Measurements from ENCODE around the gene BRPF1. TPM values are rescaled to one million over a fixed set of nuclear protein-coding genes. Genes with fewer than 3 reads are reported as not detected.

The BRPF1 gene
- total and polyA plus RNA-seq, 2 experiments from 2014 or later, result 11.1 to 17.3 TPM

GRCh38 chr3:9792405-9793160 lies 61.0 kb downstream of the BRPF1 start, which contains the start of the genes ARPC4 and TADA3:
TSS of gene ARPC4 (plus strand) at chr3:9793082. CDS start at chr3:9793122, 40 bp downstream.
TSS of gene TADA3 (minus strand) at chr3:9792473. CDS start at chr3:9791466, 1,007 bp downstream.
- Histone ChIP-seq H3K27me3 (no peaks in the 10 kb centered on the region), H3K4me1 (ENCODE audit: low read depth) (peaks cover 13% of the 10 kb centered on the region), H3K36me3 (peaks cover 6% of the 10 kb centered on the region), H3K27ac (peak within 1 kb of the TSS; percentile 100), H3K9me3 (ENCODE audit: low read depth) (no peaks in the 10 kb centered on the region), H3K4me3 (peak within 1 kb of the TSS; percentile 87)
- TF ChIP-seq CTCF (IDR thresholded peaks at IDR 0.05; ENCODE audit: low read depth, low read length), result no peak
- peak; percentile 95 to 98 for DNase-seq (ENCODE audit: low read depth in 1 of 2, low spot score in 1 of 2)

- Histone ChIP-seq H3K27ac (peak overlapping the region; percentile 100), H3K36me3 (peaks cover 11% of the 10 kb centered on the region), H3K4me1 (ENCODE audit: low read depth) (peaks cover 13% of the 10 kb centered on the region), H3K27me3 (no peaks in the 10 kb centered on the region), H3K9me3 (ENCODE audit: low read depth) (no peaks in the 10 kb centered on the region), H3K4me3 (peak overlapping the region; percentile 87)
- peak; percentile 36 to 57 for DNase-seq (ENCODE audit: low read depth in 1 of 2, low spot score in 1 of 2)
- TF ChIP-seq CTCF (IDR thresholded peaks at IDR 0.05; ENCODE audit: low read depth, low read length), result no peak
Measured at GRCh38 chr3:9793161-9793781, 61.7 kb downstream of the BRPF1 start.

GRCh38 chr3:9794400-9794799 lies 62.9 kb downstream of the BRPF1 start:
- Histone ChIP-seq H3K36me3 (peaks cover 20% of the 10 kb centered on the region), H3K4me3 (no peak overlapping the region)
- TF ChIP-seq CTCF (IDR thresholded peaks at IDR 0.05; ENCODE audit: low read depth, low read length), result no peak

GRCh38 chr3:9795207-9795606 lies 63.7 kb downstream of the BRPF1 start:
- Histone ChIP-seq H3K27me3 (no peaks in the 10 kb centered on the region), H3K4me1 (ENCODE audit: low read depth) (peaks cover 13% of the 10 kb centered on the region), H3K36me3 (peaks cover 28% of the 10 kb centered on the region), H3K9me3 (ENCODE audit: low read depth) (no peaks in the 10 kb centered on the region), H3K4me3 (no peak overlapping the region), H3K27ac (no peak overlapping the region)
- TF ChIP-seq CTCF (IDR thresholded peaks at IDR 0.05; ENCODE audit: low read depth, low read length), result no peak
- no peak for DNase-seq (ENCODE audit: low read depth in 1 of 2, low spot score in 1 of 2)

More at GRCh38 chr3:9794400-9794799, 62.9 kb downstream of the BRPF1 start:
- no peaks in the 10 kb centered on the region for H3K27me3 ChIP-seq
- H3K9me3 ChIP-seq (ENCODE audit: low read depth), result no peaks in the 10 kb centered on the region
- peak overlapping the region; percentile 100 for H3K27ac ChIP-seq
- no peak for DNase-seq (ENCODE audit: low read depth in 1 of 2, low spot score in 1 of 2)
- peaks cover 13% of the 10 kb centered on the region for H3K4me1 ChIP-seq (ENCODE audit: low read depth)

GRCh38 chr3:9797196-9797945 lies 65.8 kb downstream of the BRPF1 start:
- Histone ChIP-seq H3K9me3 (ENCODE audit: low read depth) (no peaks in the 10 kb centered on the region), H3K36me3 (peaks cover 43% of the 10 kb centered on the region), H3K27me3 (no peaks in the 10 kb centered on the region), H3K4me3 (no peak overlapping the region), H3K4me1 (ENCODE audit: low read depth) (peaks cover 8% of the 10 kb centered on the region), H3K27ac (no peak overlapping the region)
- no peak for TF ChIP-seq CTCF (IDR thresholded peaks at IDR 0.05; ENCODE audit: low read depth, low read length)
- no peak for DNase-seq (ENCODE audit: low read depth in 1 of 2, low spot score in 1 of 2)
